HG03378 (cell line): Measurements from ENCODE around the gene VWA8.
A peak's percentile ranks its signal among the peaks of the same experiment; 100 is the strongest.
"Not testable (repeated sequence)": the region's sequence is repeated elsewhere in the genome, so short reads cannot be mapped to it uniquely, and the experiment has no call there.

Experiments used
- ATAC-seq: cut with Tn5 transposase; IDR thresholded peaks from one replicate; pipeline ENCODE4 v1.9.1; 2021; ENCODE audit warnings: mild to moderate bottlenecking, moderate library complexity; ENCODE audit not compliant: unreplicated experiment

VWA8 gene

GRCh38 chr13:41969072-41969471, 8.2 kb upstream of the VWA8 start:
- no peak for ATAC-seq

GRCh38 chr13:41966671-41967070, 5.8 kb upstream of the VWA8 start:
- no peak for ATAC-seq

- no peak for ATAC-seq
Measured at GRCh38 chr13:41962994-41963393, 2.1 kb upstream of the VWA8 start.

GRCh38 chr13:41961466-41961760, 504 bp upstream of the VWA8 start:
- ATAC-seq = no peak

- ATAC-seq = no peak
Measured at GRCh38 chr13:41960211-41960636, 685 bp downstream of the VWA8 start.

GRCh38 chr13:41956272-41956671, 4.6 kb downstream of the VWA8 start:
- ATAC-seq = peak; percentile 32

GRCh38 chr13:41955605-41956004, 5.3 kb downstream of the VWA8 start:
- no peak for ATAC-seq

- no peak for ATAC-seq
Measured at GRCh38 chr13:41954226-41954625, 6.7 kb downstream of the VWA8 start.

- no peak for ATAC-seq
Measured at GRCh38 chr13:41952749-41953148, 8.2 kb downstream of the VWA8 start.

- ATAC-seq = not testable (repeated sequence)
Measured at GRCh38 chr13:41949104-41949503, 11.8 kb downstream of the VWA8 start.

- no peak for ATAC-seq
Measured at GRCh38 chr13:41945926-41946325, 15.0 kb downstream of the VWA8 start.

- no peak for ATAC-seq
Measured at GRCh38 chr13:41944635-41945397, 16.1 kb downstream of the VWA8 start.

- no peak for ATAC-seq
Measured at GRCh38 chr13:41944229-41944628, 16.7 kb downstream of the VWA8 start.

- no peak for ATAC-seq
Measured at GRCh38 chr13:41942462-41943094, 18.3 kb downstream of the VWA8 start.

GRCh38 chr13:41941174-41941573, 19.7 kb downstream of the VWA8 start:
- no peak for ATAC-seq

- no peak for ATAC-seq
Measured at GRCh38 chr13:41939398-41939797, 21.5 kb downstream of the VWA8 start.

- ATAC-seq = no peak
Measured at GRCh38 chr13:41938918-41939317, 22.0 kb downstream of the VWA8 start.

GRCh38 chr13:41937388-41937787, 23.5 kb downstream of the VWA8 start:
- ATAC-seq = no peak

- no peak for ATAC-seq
Measured at GRCh38 chr13:41935501-41935900, 25.4 kb downstream of the VWA8 start.

GRCh38 chr13:41934994-41935393, 25.9 kb downstream of the VWA8 start:
- ATAC-seq = no peak

GRCh38 chr13:41934120-41934519, 26.8 kb downstream of the VWA8 start:
- no peak for ATAC-seq

GRCh38 chr13:41931337-41931736, 29.6 kb downstream of the VWA8 start:
- no peak for ATAC-seq

- no peak for ATAC-seq
Measured at GRCh38 chr13:41930154-41930553, 30.8 kb downstream of the VWA8 start.
